ENCODE data around the gene CBFA2T3. TPM values are rescaled to one million over a fixed set of nuclear protein-coding genes. Genes with fewer than 3 reads are reported as not detected.
A peak's percentile ranks its signal among the peaks of the same experiment; 100 is the strongest.

CBFA2T3 gene
- total and polyA plus RNA-seq, 5 experiments from 2014 or later, result 0.04 to 2.0 (median 1.5) TPM; not detected in 2

- H3K9me3 Mint-ChIP-seq, result no peaks in the 10 kb centered on the region
- H3K27ac Mint-ChIP-seq, result no peak overlapping the region
- POLR2A ChIA-PET, result interaction anchor here (0.6 kb wide), 1 partner anchor 19 kb away, joined by 3 read pairs; the partner anchor contains the start of gene APRT
- H3K4me3 Mint-ChIP-seq, result no peak overlapping the region
- peaks cover 0 to 1% (median under 1%) of the 10 kb centered on the region in 4 donors for H3K4me1 Mint-ChIP-seq
- H3K27me3 Mint-ChIP-seq, result no peaks in the 10 kb centered on the region
- H3K36me3 Mint-ChIP-seq, result peaks cover 0 to 5% (median 2%) of the 10 kb centered on the region in 3 donors
- ATAC-seq (no peak), DNase-seq (no peak)
Observed at GRCh38 chr16:88830783-88831182, 146.2 kb downstream of the CBFA2T3 start.

- H3K27me3 Mint-ChIP-seq, result no peaks in the 10 kb centered on the region
- no peak for DNase-seq
- H3K36me3 Mint-ChIP-seq, result peaks cover 0 to 5% (median 2%) of the 10 kb centered on the region in 3 donors
- no peak for ATAC-seq
- no peaks in the 10 kb centered on the region for H3K9me3 Mint-ChIP-seq
- no peak overlapping the region for H3K4me3 Mint-ChIP-seq
- peak overlapping the region in 1 of 10 donors; percentile 32 for H3K27ac Mint-ChIP-seq
- peaks cover 0 to 2% (median under 1%) of the 10 kb centered on the region in 4 donors for H3K4me1 Mint-ChIP-seq
- POLR2A ChIA-PET, result interaction anchor here (0.6 kb wide), 1 partner anchor 18 kb away, joined by 3 read pairs; the partner anchor contains the start of gene APRT
Observed at GRCh38 chr16:88830258-88830657, 146.7 kb downstream of the CBFA2T3 start.

GRCh38 chr16:88828711-88829110 lies 148.3 kb downstream of the CBFA2T3 start:
- peaks cover 0 to 2% (median under 1%) of the 10 kb centered on the region in 4 donors for H3K4me1 Mint-ChIP-seq
- H3K36me3 Mint-ChIP-seq, result peaks cover 0 to 1% (median 0%) of the 10 kb centered on the region in 3 donors
- no peak overlapping the region for H3K4me3 Mint-ChIP-seq
- POLR2A ChIA-PET, result no interaction called here
- H3K27ac Mint-ChIP-seq, result no peak overlapping the region
- ATAC-seq, result no peak
- no peaks in the 10 kb centered on the region for H3K9me3 Mint-ChIP-seq
- no peak for DNase-seq
- no peaks in the 10 kb centered on the region for H3K27me3 Mint-ChIP-seq

DNA sequence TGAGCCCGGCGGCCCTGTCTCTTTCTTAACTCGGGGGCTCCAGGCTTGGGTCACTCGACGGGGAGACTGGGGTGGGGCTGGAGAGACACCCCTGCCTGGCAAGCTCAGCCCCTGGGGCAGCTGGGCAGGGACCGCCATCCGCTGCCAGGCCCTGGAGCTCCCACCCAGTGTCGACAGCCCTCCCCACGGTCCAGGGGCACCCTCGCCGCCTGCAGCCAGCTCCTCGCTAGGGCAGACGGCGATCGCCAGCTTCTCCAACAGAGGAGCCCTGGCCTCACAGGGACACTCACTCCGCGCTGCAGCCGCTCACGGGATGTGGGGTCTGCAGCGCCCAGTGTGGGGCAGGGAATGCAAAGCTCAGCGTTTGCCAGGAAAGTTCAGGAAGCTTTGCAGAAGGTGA lies 149.3 kb downstream of the CBFA2T3 start:
- ATAC-seq (no peak), DNase-seq (no peak)
- Mint-ChIP-seq H3K27ac (no peak overlapping the region), H3K4me1 (peaks cover 0 to 2% (median under 1%) of the 10 kb centered on the region in 4 donors), H3K27me3 (no peaks in the 10 kb centered on the region), H3K36me3 (peaks cover 0 to 1% (median under 1%) of the 10 kb centered on the region in 3 donors), H3K4me3 (no peak overlapping the region), H3K9me3 (no peaks in the 10 kb centered on the region)
- POLR2A ChIA-PET, result no interaction called here

GRCh38 chr16:88826070-88826840 lies 150.8 kb downstream of the CBFA2T3 start:
- ATAC-seq (no peak), DNase-seq (no peak)
- Mint-ChIP-seq H3K27ac (peak overlapping the region in 1 of 10 donors; percentile 25), H3K4me1 (peaks cover 0 to 2% (median under 1%) of the 10 kb centered on the region in 4 donors), H3K27me3 (no peaks in the 10 kb centered on the region), H3K36me3 (peaks cover 0 to 3% (median 2%) of the 10 kb centered on the region in 3 donors), H3K9me3 (no peaks in the 10 kb centered on the region), H3K4me3 (no peak overlapping the region)
- POLR2A ChIA-PET, result interaction anchor here (0.5 to 0.6 kb wide), 2 partner anchors 10 to 147 kb away, joined by 3 to 4 read pairs; no protein-coding TSS in a partner anchor

GRCh38 chr16:88825146-88825545 lies 151.9 kb downstream of the CBFA2T3 start:
- Mint-ChIP-seq H3K27me3 (no peaks in the 10 kb centered on the region), H3K9me3 (no peaks in the 10 kb centered on the region), H3K36me3 (peaks cover 0 to 3% (median 2%) of the 10 kb centered on the region in 3 donors), H3K27ac (no peak overlapping the region), H3K4me3 (no peak overlapping the region), H3K4me1 (peaks cover 0 to 2% (median 0%) of the 10 kb centered on the region in 4 donors)
- DNase-seq, result no peak
- POLR2A ChIA-PET, result no interaction called here
- ATAC-seq, result no peak

Other genes with a start within 250 kb of the CBFA2T3 start
- gene PIEZO1, start 192.0 kb downstream of the CBFA2T3 start, total RNA-seq, result 10 to 100 TPM; 90.0 to 94.5 TPM
- gene PIEZO1, start 192.0 kb downstream of the CBFA2T3 start, polyA plus RNA-seq, result 1 to 10 TPM; 2.4 to 8.4 (median 5.7) TPM
- gene CDT1, start 173.4 kb downstream of the CBFA2T3 start, total RNA-seq, result under 1 TPM in 1 of 2 experiments, not detected in 1; 0.74 TPM
- gene CDT1, start 173.4 kb downstream of the CBFA2T3 start, polyA plus RNA-seq, result under 1 TPM; 0.13 to 0.46 (median 0.26) TPM
- gene APRT, start 165.3 kb downstream of the CBFA2T3 start, total RNA-seq, result 100 to 1,000 TPM; 174 to 183 TPM
- 100 to 1,000 TPM; 428 to 492 (median 431) TPM for gene APRT, start 165.3 kb downstream of the CBFA2T3 start, polyA plus RNA-seq
- gene GALNS, start 120.3 kb downstream of the CBFA2T3 start, total RNA-seq, result 10 to 100 TPM; 48.6 to 53.5 TPM
- 10 to 100 TPM in 2 of 3 donors, 1 to 10 TPM in 1; 7.8 to 11.9 (median 11.8) TPM for gene GALNS, start 120.3 kb downstream of the CBFA2T3 start, polyA plus RNA-seq
- gene TRAPPC2L, start 120.1 kb downstream of the CBFA2T3 start, total RNA-seq, result 10 to 100 TPM; 70.0 to 76.3 TPM
- 10 to 100 TPM; 81.8 to 86.5 (median 82.1) TPM for gene TRAPPC2L, start 120.1 kb downstream of the CBFA2T3 start, polyA plus RNA-seq
- gene PABPN1L, start 110.5 kb downstream of the CBFA2T3 start, total RNA-seq, result not detected
- not detected for gene PABPN1L, start 110.5 kb downstream of the CBFA2T3 start, polyA plus RNA-seq
- 10 to 100 TPM; 61.5 to 64.4 TPM for gene ACSF3, start 116.6 kb upstream of the CBFA2T3 start, total RNA-seq
- 10 to 100 TPM; 21.3 to 44.7 (median 22.9) TPM for gene ACSF3, start 116.6 kb upstream of the CBFA2T3 start, polyA plus RNA-seq
- gene CDH15, start 194.5 kb upstream of the CBFA2T3 start, total RNA-seq, result not detected
- not detected for gene CDH15, start 194.5 kb upstream of the CBFA2T3 start, polyA plus RNA-seq
- not detected for gene SLC22A31, start 223.3 kb upstream of the CBFA2T3 start, total RNA-seq
- not detected for gene SLC22A31, start 223.3 kb upstream of the CBFA2T3 start, polyA plus RNA-seq
- gene ZNF778, start 240.5 kb upstream of the CBFA2T3 start, total RNA-seq, result 10 to 100 TPM in 1 of 2 experiments, 1 to 10 TPM in 1; 8.7 to 11.0 TPM
- gene ZNF778, start 240.5 kb upstream of the CBFA2T3 start, polyA plus RNA-seq, result 1 to 10 TPM; 2.0 to 5.5 (median 2.9) TPM

Data from naive thymus-derived CD8-positive, alpha-beta T cell (primary cell).